GM18499 (cell line): ENCODE measurements around the gene RBCK1.
"Not testable (repeated sequence)": the region's sequence is repeated elsewhere in the genome, so short reads cannot be mapped to it uniquely, and the experiment has no call there.

Source experiments
- ATAC-seq: cut with Tn5 transposase; IDR thresholded peaks from one replicate; pipeline ENCODE4 v1.9.1; 2021; ENCODE audit warnings: moderate number of reproducible peaks; ENCODE audit not compliant: insufficient read depth, unreplicated experiment

Gene RBCK1

DNA sequence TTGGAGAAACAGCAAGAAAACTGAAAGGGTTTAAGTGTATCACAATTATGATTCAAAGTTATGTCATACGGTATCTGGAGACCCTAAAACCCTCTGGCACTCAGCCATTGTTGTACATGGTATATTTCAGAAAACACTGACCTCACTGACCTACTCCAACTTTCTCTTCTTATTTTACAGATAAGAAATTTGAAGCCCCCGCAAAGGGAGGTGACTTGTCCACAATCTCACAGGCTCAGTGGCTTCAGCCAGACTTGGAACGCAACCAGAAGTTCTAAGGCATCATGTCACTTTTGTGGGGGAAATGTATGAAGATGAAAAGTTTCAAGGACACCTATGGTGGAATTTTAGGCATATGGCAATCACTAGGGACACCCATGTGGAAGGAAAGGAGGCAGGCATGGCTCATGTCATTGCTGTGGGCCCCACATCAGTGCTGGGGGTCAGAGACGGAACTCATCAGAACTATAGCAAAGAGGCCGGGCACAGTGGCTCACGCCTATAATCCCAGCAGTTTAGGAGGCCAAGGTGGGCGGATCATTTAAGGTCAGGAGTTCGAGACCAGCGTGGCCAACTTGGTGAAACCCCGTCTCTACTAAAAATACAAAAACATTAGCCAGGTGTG, 32.7 kb upstream of the RBCK1 start:
- no peak for ATAC-seq

DNA sequence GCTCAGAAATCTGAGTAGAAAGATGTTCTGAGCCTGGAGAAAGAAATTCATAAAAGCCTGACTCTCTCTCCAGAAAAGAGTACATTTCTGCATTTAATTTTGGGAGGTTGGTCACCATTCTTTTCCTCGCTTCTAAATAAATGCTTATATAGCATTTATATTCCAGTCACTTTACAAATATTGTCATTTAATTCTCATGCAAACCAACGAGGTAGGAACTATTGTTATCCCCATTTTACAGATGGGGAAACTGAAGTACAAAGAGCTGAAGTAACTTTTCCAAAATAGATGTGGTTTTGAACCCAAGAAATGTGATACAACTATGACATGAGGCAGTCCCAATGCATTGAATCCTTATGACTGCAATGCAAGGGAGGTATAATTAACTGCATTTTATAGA, 32.0 kb upstream of the RBCK1 start:
- ATAC-seq = no peak

GRCh38 chr20:376750-377149, 31.3 kb upstream of the RBCK1 start:
- no peak for ATAC-seq

GRCh38 chr20:377578-377977, 30.5 kb upstream of the RBCK1 start:
- ATAC-seq = not testable (repeated sequence)

DNA sequence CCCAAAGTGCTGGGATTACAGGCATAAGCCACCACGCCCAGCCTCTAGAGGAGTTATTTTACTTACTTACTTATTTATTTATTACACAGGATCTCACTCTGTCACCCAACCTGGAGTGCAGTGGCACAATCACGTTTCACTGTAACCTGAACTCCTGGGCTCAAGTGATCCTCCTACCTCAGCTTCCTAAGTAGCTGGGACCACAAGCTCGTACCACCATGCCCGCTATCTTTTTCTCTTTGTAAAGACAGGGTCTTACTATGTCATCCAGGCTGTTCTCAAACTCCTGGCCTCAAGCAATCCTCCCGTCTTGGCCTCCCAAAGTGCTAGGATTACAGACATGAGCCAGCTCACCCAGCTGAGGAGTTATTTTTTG, 29.1 kb upstream of the RBCK1 start:
- ATAC-seq = no peak

GRCh38 chr20:380763-381580, 27.1 kb upstream of the RBCK1 start:
- no peak for ATAC-seq

GRCh38 chr20:381581-382290, 26.4 kb upstream of the RBCK1 start:
- ATAC-seq = no peak

- no peak for ATAC-seq
These were observed 25.6 kb upstream of the RBCK1 start for GRCh38 chr20:382291-383115.

DNA sequence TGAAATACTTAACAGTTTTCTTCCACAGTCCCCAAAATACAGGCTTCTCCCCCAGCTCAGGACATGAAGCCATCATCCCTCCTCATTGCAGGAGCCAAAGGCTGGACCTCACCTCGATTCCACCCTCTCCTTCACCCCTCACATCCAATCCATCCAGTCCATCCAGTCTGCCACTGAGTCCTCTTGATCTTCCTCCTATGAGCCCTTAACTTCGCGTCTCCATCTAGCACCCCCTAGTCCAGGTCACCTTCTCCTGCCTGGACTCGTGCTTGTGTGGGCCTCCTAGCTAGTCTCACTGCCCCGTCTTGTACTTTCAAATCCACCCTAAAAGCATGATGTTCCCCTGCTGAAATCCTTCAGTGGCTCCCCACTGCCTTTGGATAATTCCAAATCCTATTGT, 24.2 kb upstream of the RBCK1 start:
- ATAC-seq = no peak

- no peak for ATAC-seq
These were observed 23.4 kb upstream of the RBCK1 start for GRCh38 chr20:384723-385122.

DNA sequence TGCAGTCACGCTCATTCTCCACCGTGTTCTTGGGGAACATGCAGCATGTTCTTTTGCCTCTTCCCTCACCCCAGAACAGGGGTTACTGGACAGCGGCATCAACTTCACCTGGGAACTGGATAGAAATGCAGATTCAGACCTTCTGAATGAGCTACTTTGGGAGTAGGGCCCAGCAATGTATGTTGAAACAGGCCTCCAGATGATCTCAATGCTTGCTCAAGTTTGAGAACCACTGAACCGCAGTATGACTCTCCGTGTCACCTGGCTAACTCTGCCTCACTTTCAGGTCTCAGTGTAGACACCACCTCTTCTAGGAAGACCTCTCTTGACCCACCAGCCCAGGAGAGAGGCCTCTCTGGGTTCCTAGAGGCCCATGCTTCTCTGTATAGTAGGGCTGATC, 22.7 kb upstream of the RBCK1 start:
- ATAC-seq = no peak

DNA sequence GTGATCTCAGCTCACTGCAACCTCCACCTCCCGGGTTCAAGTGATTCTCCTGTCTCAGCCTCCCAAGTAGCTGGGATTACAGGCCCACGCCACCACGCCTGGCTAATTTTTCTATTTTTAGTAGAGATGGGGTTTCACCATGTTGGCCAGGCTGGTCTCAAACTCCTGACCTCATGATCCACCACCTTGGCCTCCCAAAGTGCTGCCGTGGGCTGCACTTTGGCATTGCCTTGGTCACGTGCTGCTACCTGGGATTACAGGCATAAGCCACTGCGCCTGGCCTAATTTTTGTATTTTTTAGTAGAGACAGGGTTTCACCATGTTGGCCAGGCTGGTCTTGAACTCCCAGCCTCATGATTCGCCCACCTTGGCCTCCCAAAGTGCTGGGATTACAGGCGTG, 21.5 kb upstream of the RBCK1 start:
- ATAC-seq = not testable (repeated sequence)

- ATAC-seq = no peak
These were observed 20.6 kb upstream of the RBCK1 start for GRCh38 chr20:387520-387919.

DNA sequence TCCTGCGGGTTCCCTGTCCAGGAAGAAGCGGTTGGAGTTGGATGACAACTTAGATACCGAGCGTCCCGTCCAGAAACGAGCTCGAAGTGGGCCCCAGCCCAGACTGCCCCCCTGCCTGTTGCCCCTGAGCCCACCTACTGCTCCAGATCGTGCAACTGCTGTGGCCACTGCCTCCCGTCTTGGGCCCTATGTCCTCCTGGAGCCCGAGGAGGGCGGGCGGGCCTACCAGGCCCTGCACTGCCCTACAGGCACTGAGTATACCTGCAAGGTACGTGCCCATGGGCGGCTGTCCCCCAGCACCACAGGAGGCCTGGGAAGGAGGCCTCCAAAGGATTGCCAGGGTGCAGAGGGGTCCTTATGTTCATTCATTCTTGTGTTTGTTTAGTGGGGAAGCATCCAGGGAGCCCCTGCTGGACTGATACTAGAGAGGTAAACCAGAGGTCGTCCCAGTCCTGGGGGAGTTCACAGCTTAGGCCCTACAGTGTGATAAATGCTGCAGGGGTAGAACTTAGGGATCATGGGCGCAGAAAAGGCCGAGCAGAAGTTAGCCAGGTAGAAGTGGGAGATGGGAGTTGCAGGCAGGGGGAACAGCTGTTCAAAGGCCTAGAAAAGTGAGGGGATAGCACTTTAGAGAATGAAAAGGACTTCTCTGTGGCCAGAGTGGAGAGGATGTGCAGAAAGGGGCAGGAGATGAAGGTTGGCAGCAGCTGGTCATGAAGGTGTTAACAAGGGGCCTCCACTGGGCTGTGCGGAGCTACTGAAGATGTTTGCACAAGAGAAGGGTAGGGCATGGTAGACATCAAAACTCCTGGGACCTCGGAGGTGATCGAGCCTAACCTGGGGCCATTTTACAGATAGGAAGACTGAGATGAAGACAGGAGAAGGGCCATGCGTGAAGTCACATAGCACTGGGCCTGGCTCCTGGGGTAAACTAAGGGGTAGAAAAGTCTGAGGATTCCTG, 19.8 kb upstream of the RBCK1 start:
- ATAC-seq = no peak

- no peak for ATAC-seq
These were observed 18.9 kb upstream of the RBCK1 start for GRCh38 chr20:389220-389619.

DNA sequence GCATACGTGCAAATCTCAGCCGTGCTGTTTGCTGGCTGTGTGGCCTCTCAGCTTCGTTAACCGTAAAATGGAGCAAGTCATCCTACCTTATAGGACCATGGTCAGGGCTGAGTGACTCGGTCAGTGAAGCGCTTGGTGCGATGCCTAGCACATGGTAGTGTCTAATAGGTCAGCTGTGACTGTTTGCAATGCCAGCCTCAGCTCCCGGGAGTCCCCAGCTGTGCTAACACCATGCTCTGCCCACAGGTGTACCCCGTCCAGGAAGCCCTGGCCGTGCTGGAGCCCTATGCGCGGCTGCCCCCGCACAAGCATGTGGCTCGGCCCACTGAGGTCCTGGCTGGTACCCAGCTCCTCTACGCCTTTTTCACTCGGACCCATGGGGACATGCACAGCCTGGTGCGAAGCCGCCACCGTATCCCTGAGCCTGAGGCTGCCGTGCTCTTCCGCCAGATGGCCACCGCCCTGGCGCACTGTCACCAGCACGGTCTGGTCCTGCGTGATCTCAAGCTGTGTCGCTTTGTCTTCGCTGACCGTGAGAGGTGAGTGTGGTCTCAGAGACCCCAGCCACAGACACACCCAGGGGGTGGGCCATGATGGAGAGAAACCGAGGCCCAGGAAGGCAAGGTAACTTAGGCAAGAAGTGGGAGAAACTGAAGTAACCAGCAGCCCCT, 16.9 kb upstream of the RBCK1 start:
- no peak for ATAC-seq

DNA sequence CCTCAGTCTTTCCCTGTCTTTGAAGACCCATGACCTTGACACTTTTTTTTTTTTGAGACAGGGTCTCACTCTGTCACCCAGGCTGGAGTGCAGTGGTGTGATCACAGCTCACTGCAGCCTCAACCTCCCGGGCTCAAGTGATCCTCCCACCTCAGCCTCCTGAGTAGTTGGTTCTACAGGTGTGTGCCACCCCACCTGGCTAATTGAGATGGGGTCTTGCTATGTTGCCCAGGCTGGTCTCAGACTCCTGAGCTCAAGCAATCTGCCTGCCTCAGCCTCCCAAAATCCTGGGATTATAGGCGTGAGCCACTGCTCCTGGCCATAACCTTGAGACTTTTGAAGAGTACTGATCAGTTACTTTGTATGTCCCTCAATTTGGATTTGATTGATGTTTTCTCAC, 14.8 kb upstream of the RBCK1 start:
- ATAC-seq = not testable (repeated sequence)

GRCh38 chr20:396252-396618, 11.9 kb upstream of the RBCK1 start:
- ATAC-seq = no peak
